ENCODE results near the gene APBB2. TPM values are rescaled to one million over a fixed set of nuclear protein-coding genes. Genes with fewer than 3 reads are reported as not detected.

The APBB2 gene
- total and polyA plus RNA-seq, 2 of the 8 experiments (the other 6 are each of a cell fraction or from before 2014, with no cell fraction given): 58.7 to 59.4 TPM

GRCh38 chr4:41192136-41192535 lies 22.2 kb downstream of the APBB2 start:
- H2BK12ac ChIP-seq (ENCODE audit: low read depth, low read length): no peak overlapping the region
- H4K8ac ChIP-seq (ENCODE audit: extremely low read depth, insufficient read depth, low read length): no peak overlapping the region
- ChIA-PET CTCF (ENCODE audit: partially characterized antibody) (no interaction called here), POLR2A (ENCODE audit: partially characterized antibody) (no interaction called here)
- H3K27ac ChIP-seq (ENCODE audit: low read depth, low read length): no peak overlapping the region
- H3K4me2 ChIP-seq (ENCODE audit: insufficient read depth in 1 of 2, low read depth in 2 of 2, low read length in 2 of 2): no peak overlapping the region
- no peaks in the 10 kb centered on the region for H3K36me3 ChIP-seq (ENCODE audit: control insufficient read depth in 2 of 4, insufficient read depth in 4 of 4, low read length in 3 of 4)
- no peak overlapping the region for H3K4ac ChIP-seq (replicated peaks; ENCODE audit: insufficient read length, low read depth, low read length)
- no peak overlapping the region for H3K18ac ChIP-seq (ENCODE audit: extremely low read depth, low read length)
- H3K79me2 ChIP-seq (ENCODE audit: control insufficient read depth in 1 of 2, insufficient read depth in 2 of 2, low read length in 2 of 2): peaks cover 3 to 75% of the 10 kb centered on the region in 2 experiments
- no peaks in the 10 kb centered on the region for H3K9me3 ChIP-seq (ENCODE audit: insufficient read depth in 2 of 2, low read depth in 1 of 2, low read length in 1 of 2)
- H4K5ac ChIP-seq (ENCODE audit: insufficient read length, low read depth, low read length): no peak overlapping the region
- H2BK15ac ChIP-seq (ENCODE audit: low read length): no peak overlapping the region
- peaks cover 6% of the 10 kb centered on the region; the same call in 1 of the 2 replicates for H3K79me1 ChIP-seq (ENCODE audit: low read depth, low read length)
- H3K56ac ChIP-seq (replicated peaks; ENCODE audit: insufficient read length, low read depth, low read length): no peak overlapping the region
- no peaks in the 10 kb centered on the region for H3K27me3 ChIP-seq (replicated peaks in 1 of 4; ENCODE audit: control insufficient read depth in 3 of 4, extremely low read depth in 1 of 4, insufficient read depth in 3 of 4, low read length in 3 of 4)
- 88% methylated on average over 3 of the region's 3 CpGs; no CpG with 5 or more reads in 1 of the 2 experiments for WGBS, 2 experiments (ENCODE audit: extremely low coverage in 1 of 2, insufficient coverage in 1 of 2, insufficient read length in 1 of 2, insufficient replicate concordance in 2 of 2, low coverage in 1 of 2, low lambda C conversion rate in 2 of 2, missing lambda C conversion rate in 1 of 2)
- no peak for DNase-seq (ENCODE audit: low read depth in 1 of 2, low spot score in 2 of 2)
- H2BK5ac ChIP-seq (ENCODE audit: low read depth, low read length): no peak overlapping the region
- no peak overlapping the region for H4K91ac ChIP-seq (replicated peaks; ENCODE audit: insufficient read length, low read length)
- H3K23ac ChIP-seq (ENCODE audit: insufficient read length): no peak overlapping the region
- TF ChIP-seq JUN (IDR thresholded peaks at IDR 0.05; ENCODE audit: low read depth, low read length) (no peak), CTBP2 (IDR thresholded peaks at IDR 0.05; ENCODE audit: borderline replicate concordance, insufficient read depth, insufficient read length, low read length) (no peak), ASH2L (IDR thresholded peaks at IDR 0.05; ENCODE audit: low read length) (no peak), CHD1 (IDR thresholded peaks at IDR 0.05; ENCODE audit: low read depth, low read length) (no peak), EZH2 (IDR thresholded peaks at IDR 0.05; ENCODE audit: low read depth, low read length, severe bottlenecking) (no peak), POU5F1 (IDR thresholded peaks at IDR 0.05; ENCODE audit: low read depth, low read length) (no peak), MAFK (IDR thresholded peaks at IDR 0.05; ENCODE audit: low read depth, low read length) (no peak), CEBPB (IDR thresholded peaks at IDR 0.05; ENCODE audit: low read depth, low read length) (no peak), HDAC2 (IDR thresholded peaks at IDR 0.05; ENCODE audit: borderline replicate concordance in 1 of 2, low read depth in 2 of 2, low read length in 2 of 2) (no peak), SIN3A (conservative IDR thresholded peaks at IDR 0.05 in 1 of 2, IDR thresholded peaks at IDR 0.05 in 1 of 2; ENCODE audit: low read depth in 1 of 2, low read length in 2 of 2) (no peak)
- H2BK20ac ChIP-seq (ENCODE audit: low read length): no peak overlapping the region
- H3K9ac ChIP-seq (replicated peaks in 1 of 4; ENCODE audit: extremely low read depth in 1 of 4, low read depth in 3 of 4, low read length in 3 of 4): no peak overlapping the region
- peaks cover 0 to 5% (median 1%) of the 10 kb centered on the region in 4 experiments; a peak in 2 of 7 replicates for H3K4me1 ChIP-seq (replicated peaks in 1 of 4; ENCODE audit: control insufficient read depth in 3 of 4, insufficient read depth in 4 of 4, low read length in 3 of 4)
- no peak overlapping the region for H2AFZ ChIP-seq (ENCODE audit: low read length)
- FAIRE-seq: no peak
- no peaks in the 10 kb centered on the region for H3K23me2 ChIP-seq (ENCODE audit: low read depth, low read length)
- peaks cover 0 to 2% of the 10 kb centered on the region in 2 experiments for H4K20me1 ChIP-seq (replicated peaks in 1 of 2; ENCODE audit: control insufficient read depth in 1 of 2, insufficient read depth in 2 of 2, low read length in 2 of 2)
- H2BK120ac ChIP-seq (replicated peaks; ENCODE audit: low read depth, low read length): no peak overlapping the region
- no peak overlapping the region for H2AK5ac ChIP-seq (ENCODE audit: low read depth, low read length)
- H3K4me3 ChIP-seq (ENCODE audit: extremely low read depth in 1 of 4, insufficient read depth in 2 of 4, low read depth in 3 of 4, low read length in 4 of 4): no peak overlapping the region
- no peak overlapping the region for H3K14ac ChIP-seq (ENCODE audit: insufficient read length)

All from H1 (cell line).